T-helper 1 cell treated with Interleukin-12 subunit alpha and Interleukin-12 subunit beta and Interleukin-4 antibody, amounts not matched to agents 30 ng/mL and 1 ng/mL, for 36 hours (primary cell): ENCODE results near the gene RIPOR2. TPM values are rescaled to one million over a fixed set of nuclear protein-coding genes. Genes with fewer than 3 reads are reported as not detected.

Source experiments
- intact Hi-C: fragments of 100-400 bp; cut with micrococcal nuclease; formaldehyde crosslinking; loops from one replicate; pipeline ENCODE4 v1.15.1; 2024
- total RNA-seq: library from RNA; stranded (reverse); gene quantifications from 2 replicates; pipeline ENCODE4 v1.2.3, GENCODE V29; 2022

The RIPOR2 gene, protein sequence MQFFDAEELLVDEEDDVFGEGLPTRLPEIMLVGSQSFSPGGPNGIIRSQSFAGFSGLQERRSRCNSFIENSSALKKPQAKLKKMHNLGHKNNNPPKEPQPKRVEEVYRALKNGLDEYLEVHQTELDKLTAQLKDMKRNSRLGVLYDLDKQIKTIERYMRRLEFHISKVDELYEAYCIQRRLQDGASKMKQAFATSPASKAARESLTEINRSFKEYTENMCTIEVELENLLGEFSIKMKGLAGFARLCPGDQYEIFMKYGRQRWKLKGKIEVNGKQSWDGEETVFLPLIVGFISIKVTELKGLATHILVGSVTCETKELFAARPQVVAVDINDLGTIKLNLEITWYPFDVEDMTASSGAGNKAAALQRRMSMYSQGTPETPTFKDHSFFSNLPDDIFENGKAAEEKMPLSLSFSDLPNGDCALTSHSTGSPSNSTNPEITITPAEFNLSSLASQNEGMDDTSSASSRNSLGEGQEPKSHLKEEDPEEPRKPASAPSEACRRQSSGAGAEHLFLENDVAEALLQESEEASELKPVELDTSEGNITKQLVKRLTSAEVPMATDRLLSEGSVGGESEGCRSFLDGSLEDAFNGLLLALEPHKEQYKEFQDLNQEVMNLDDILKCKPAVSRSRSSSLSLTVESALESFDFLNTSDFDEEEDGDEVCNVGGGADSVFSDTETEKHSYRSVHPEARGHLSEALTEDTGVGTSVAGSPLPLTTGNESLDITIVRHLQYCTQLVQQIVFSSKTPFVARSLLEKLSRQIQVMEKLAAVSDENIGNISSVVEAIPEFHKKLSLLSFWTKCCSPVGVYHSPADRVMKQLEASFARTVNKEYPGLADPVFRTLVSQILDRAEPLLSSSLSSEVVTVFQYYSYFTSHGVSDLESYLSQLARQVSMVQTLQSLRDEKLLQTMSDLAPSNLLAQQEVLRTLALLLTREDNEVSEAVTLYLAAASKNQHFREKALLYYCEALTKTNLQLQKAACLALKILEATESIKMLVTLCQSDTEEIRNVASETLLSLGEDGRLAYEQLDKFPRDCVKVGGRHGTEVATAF
- total RNA-seq, result 214 and 216 TPM in 2 replicates

DNA sequence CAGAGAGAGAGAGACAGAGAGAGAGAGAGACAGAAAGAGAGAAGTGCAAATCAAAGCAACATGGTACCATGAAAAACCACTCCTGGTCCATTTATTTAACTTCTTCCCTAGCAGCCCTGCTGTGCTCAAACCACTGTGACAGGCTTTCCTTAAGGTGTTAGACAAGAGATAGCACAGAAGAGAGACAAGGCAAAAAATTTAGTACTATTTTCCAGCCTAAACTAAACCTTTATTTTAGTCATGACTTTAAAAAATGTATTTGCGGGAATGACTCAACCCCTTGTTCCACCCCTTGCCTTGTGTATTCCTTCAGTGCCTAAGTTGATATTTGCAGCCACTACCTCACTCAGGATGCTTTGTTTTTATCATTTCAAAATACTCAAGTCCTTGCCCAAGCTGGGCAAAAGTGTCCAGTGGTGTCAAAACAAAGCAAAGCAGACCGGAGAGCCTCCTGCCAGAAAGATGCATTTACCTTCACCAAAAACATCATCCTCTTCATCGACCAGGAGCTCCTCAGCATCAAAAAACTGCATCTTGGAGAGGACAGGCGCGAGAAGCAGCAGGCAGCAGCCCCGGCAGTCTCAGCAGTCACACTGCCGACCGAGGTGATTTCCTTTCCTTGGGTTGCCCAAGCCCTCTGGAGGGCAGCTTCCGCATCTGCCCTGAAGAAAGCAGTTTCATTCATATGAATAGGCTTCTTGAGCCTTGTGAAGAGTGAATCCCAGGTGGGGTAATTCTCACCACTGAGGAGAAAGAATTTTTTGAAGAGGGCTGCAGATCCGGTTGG lies at the start of gene RIPOR2:
Gene RIPOR2, minus strand, starts transcription at position 595 of the 787 bp plus-strand sequence. Its CDS starts 62 bp downstream, at position 533.
- intact Hi-C loops, result loop anchor here (1.0 to 2.0 kb wide), 12 partner anchors 7 to 203 kb away; no protein-coding TSS in a partner anchor

DNA sequence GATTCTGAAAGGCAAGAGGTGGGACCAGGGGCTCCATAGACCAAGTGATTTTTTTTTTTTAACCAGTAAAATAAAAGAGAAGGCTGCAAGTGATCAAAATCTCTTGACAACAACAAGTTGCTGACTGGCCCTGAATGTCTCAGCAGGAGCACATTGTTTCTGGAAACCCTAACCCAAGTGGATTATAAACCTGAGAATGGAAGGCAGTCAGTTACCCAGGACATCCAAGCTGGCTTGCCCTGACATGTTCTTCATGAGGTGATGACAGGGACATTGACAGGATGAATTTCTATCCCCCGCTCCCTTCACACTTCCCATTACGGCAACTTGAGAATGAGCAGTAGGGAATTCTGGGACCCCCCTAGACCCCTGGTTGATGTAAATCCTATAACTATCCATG lies 49.6 kb upstream of the RIPOR2 start:
- intact Hi-C loops, result no loop called here

DNA sequence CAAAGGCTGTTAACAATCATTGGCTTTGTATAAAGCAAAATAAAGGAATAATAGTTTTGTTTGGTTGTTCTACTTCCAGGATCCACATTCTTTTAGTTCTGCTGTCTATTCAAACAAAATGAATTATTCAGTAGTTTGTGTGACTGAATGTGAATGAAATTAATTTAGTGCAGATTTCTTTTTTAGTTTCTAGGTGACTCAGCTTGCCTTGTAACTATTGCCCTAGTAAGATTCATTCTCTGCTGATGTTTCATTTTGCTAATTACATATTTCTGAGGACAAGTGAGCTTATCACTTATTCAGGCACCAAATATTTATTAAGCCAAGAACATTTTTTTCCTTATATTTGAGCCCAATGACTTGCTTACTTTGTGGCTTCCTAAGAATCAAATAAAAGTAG lies 46.5 kb upstream of the RIPOR2 start:
- intact Hi-C loops, result no loop called here

DNA sequence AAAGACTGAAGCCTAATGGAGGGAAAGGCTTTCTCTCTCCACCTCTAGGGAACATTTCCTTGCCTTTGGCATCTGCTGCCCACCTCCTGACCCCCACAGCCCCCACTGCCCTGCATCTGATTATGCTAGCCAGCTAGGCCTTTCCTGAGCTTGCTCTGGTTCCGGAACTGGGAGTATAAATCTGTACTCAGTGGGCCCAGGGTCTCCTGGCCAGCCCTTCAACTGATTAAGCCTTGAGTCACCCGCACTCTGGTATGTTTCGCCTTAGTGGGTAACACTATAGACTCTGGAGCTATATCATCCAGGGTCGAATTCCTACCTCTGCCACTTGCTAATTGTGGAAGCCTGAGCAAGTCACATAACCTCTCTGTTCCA lies 45.6 kb upstream of the RIPOR2 start:
- intact Hi-C loops, result no loop called here

DNA sequence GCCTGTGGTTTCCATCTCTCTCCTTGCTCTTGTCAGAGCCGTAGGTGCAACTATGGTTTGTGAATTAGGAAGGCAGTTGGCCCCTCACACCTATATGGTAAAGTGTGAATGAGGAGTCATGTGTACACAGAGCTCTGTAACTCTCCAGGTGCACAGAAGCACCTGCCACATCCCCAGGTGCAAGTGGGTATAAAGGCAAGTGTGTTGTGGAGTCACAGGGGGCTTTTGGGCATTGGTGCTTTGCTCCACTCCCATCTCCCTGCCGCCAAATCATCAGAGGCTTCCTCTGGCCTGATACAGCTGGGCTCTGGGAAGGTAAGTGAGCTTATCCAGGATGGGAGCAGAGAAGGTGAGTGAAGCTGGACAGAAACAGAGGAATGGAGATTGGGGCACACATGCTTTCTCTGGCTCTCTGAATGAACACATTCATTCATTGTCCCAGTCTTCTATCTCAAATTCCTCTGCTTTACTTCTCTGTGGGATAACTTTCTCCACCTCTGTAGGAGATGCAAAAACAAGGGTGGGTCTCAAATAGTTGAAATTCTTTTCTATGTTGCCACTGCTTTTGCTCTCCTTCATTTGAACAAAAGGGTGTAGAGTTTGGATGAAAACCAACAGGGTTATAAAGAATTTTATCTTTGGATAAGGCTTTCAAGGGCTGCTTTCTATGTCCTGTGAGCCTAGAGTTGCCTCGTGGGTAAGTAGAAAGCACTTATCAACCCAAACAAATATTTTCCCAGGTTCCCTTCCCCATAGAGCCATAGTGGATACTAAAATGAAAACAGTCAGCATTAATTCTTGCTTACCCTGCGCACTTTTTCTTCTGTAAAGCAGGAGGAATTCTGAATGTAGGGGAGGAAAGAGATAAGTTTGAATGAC lies 45.0 kb upstream of the RIPOR2 start:
- intact Hi-C loops, result no loop called here

DNA sequence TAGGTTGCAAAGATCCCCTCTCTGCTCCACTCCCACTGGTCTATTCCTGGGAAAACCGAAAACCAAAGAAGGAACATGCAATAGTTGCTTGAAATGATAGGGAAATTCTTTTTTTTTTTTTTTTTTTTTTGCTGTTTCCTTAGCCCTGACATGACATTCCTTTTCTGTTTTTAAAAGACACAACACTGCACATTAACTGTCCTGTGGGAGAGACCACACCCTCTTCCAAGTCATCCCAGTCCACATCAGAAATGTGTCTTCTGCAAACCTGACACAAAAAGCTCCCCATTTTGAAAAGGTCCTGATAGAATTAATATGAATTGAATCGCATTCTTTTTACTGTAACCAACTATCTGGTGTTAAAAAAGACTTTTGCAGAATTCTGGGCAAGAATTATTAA lies 43.4 kb upstream of the RIPOR2 start:
- intact Hi-C loops, result no loop called here

DNA sequence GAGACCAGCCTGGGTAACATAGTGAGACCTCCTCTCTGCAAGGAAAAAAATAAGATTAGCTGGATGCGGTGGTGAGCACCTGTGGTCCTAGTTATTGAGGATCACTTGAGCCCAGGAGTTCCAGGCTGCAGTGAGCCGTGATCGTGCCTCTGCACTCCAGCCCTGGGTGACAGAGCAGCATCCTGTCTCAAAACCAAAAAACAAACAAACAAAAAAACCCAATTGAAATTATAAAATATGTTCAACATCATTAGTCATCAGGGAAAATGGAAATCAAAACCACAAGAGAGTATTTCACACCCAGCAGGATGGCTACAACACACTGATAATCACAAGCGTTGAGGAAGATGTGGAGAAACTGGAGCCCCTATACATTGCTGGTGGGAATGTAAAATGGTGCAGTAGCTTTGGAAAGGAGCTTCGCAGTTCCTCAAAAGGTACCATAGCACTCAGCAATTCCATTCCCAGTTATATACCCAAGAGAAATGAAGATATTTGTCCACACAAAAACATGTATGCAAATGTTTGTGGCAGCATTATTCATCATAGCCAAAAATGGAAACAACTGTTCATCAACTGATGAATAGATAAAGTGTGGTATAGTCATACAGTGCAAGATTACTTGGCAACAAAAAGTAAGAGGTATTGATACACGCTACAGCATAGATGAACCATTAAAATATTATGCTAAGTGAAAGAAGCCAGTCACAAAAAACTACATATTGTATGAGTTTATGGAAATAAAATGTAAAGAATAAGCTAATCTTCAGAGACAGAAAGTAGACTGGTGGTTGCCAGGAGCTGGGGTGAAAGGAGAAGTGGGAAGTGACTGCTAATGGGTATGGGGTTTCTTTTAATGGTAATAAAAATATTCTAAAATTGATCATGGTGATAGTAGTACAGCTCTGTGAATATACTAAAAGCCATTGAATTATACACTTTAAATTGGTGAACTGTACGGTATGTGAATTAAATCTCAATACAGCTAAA lies 38.7 kb upstream of the RIPOR2 start:
- intact Hi-C loops, result loop anchor here (1.0 to 2.0 kb wide), 6 partner anchors 14 to 118 kb away; no protein-coding TSS in a partner anchor

DNA sequence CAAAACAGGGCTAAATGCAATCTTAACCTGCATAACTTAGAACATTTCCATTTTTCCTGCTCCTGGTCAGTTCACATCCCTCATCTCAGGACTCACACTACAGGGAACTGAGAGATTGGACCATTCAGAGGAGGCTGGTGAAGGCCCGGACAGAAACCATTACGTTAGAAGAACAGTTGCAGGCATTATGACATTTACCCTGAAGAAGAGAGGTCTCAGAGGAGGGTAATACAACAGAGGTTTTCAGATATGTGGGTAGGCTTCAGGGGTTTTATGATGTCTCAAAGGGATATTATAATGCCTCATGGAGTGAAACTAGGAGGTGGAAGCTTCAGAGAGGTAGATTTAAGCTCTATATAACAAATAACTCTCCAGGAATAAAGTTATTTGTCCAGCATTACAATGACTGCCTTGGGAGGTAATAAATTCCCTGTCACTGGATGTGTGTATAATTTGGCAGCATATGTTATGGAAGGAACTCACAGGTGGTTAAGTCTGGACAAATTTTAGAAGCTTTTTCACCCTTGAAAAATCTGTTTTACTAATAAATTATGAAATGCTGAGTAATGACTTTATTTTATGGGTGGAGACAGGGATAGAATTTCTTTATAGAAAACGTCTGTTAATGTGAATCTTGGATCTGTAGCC lies 36.7 kb upstream of the RIPOR2 start:
- intact Hi-C loops, result no loop called here

DNA sequence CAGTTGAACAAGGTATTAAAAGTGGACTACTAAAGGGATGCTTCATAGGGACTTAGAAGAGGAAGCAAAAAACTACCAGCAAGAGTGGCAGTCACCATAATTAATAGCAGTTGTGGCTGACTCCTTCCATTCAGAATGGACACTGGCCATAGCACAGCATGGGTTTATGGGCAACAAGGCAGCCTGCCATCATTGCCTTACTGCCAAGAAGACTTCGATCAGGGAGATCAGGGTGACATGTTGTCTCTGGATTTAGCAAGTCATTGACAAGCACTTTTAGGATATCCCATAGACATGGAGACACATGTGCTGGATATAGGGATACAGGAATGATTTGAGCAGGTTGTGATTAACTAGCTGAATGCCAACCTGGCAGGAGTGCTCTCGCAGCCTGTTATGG lies 35.3 kb upstream of the RIPOR2 start:
- intact Hi-C loops, result no loop called here

DNA sequence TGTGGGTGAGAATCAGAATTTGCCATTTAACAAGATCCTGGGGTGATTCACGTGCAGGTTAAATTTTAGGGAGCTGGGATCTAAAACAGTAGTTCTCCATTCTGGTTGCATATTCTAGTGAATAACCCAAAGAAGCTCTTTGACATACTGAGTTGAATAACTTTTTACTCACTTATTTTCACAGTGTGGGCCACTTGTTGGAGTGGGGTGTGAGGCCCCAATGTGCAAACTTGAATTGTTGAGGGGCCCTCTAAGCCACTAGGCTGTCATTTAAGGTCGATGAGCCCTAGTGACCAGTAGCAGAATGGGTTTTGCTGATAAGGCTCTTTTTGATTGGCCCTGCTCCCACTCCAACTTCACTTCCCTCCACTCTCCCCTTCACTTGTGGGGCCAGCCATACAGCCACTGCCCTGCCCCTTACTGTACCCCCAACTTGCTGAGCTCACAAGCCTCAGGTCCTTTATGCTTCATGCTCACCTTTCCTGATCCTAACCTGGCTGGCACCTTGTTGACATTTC lies 33.6 kb upstream of the RIPOR2 start:
- intact Hi-C loops, result no loop called here

DNA sequence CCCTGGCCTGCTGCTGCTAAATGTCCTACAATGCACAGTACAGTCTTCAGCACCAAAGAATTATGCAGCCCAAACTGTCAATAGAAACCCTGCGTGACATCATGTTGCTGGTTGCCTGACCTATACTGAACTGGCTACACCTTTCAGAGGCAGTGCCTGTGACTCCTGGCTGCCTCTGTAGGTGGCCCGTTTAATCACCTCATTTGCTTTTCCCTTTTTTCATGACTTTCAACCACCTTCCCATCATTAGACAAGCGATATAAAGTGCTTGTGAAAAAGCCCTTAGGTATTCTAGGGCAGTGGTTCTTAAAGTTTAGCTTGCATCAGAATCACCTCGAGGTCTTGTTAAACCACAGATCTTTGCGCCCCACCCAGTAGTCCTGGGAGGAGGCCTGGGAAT lies 33.0 kb upstream of the RIPOR2 start:
- intact Hi-C loops, result no loop called here

DNA sequence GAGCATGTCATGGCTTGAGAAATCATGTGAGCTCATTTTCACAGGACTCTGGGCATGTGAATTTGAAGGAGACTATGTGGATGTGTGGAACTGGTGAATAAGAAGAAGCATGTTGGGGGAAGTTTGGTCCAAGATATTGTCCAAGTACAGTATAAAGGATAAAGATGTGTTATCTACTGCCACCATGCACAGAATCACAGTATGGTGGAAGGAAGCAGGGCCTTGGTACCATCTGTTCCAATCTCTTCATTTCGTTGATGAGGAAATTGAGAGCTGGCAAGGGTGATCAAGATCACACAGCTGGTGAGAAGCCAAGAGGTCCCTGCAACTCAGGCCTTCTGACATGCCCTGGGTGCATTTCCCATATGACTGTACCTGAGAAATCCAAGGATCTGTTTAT lies 31.5 kb upstream of the RIPOR2 start:
- intact Hi-C loops, result no loop called here

DNA sequence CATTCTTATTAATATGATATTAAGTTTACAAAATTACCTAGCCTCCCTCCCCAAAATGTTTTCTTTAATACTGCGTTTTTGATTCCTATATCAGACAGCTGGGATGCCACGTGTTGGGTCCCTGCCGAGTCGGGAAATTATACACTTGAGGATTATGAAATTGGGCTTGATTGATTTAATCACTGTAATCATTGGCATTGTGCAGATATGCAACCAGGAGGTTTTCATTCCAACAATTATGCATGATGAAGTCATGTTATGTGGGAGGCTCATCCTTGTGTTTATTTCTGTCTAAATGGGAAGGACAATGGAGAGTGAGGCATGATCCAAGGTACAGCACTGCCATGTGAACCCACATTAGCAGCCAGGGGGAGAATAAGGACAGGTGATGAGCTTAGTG lies 30.6 kb upstream of the RIPOR2 start:
- intact Hi-C loops, result no loop called here

DNA sequence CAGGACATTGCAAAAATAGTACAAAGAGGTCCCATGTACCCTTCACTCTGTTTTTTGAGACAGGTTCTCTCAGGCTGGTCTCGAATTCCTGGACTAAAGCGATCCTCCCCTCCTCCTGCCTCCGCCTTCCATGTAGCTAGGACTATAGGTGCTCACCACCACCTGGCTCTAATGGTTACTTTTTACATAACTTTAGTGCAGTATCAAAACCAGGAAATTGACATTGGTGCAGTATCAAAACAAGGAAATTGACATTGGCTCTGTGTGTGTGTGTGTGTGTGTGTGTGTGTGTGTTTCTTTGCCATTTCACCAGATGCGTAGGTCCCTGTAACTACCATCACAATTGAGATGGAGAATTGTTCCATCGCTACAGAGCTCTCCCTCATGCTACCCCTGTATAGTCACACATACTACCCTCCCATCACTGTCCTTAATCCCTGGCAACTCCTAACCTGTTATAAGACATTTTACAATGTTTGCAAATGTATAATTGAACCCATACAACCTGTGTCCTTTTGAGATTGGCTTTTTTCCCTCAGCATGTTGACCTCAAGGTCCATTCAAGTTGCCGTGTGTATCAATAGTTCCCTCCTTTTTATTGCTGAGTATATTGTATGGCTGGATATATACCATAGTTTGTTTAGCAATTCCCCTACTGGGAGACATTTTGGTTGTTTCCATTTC lies 28.3 kb upstream of the RIPOR2 start:
- intact Hi-C loops, result no loop called here

DNA sequence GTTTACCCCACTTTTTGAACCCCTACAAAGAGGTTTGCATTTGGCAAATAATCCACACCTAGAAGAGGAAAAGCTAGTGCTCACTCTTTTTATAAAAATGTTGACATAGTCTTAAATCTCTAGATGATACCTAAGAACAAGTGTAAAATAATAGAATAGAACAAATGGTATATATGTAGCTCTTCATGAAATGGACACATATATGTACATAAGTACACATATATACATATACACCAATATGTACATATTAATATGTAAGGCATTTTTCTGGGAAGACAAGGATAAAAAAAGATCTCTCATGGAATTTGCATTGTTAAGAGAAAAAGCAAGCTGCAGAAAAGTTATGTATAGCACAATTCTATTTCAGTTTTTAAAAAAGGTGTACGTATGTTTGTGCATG lies 27.6 kb upstream of the RIPOR2 start:
- intact Hi-C loops, result no loop called here

DNA sequence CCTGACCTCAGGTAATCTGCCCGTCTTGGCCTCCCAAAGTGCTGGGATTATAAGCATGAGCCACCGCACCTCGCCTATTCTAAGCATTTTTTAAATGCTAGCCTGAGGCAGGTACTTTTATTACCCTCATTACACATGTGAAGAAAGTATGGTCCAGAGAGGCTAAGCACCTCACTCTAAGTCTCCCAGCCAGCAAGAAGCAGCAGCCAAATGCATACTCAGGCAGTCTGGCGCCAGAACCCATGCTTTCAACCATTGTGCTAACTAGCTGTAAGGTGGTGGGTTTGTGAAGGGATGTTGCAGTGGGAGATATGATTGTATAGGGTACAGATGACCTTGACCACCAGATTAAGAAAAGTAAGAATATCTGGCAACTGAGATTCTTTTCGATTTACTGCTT lies 26.1 kb upstream of the RIPOR2 start:
- intact Hi-C loops, result loop anchor here (2.0 kb wide), 1 partner anchor 13 kb away; no protein-coding TSS in a partner anchor

DNA sequence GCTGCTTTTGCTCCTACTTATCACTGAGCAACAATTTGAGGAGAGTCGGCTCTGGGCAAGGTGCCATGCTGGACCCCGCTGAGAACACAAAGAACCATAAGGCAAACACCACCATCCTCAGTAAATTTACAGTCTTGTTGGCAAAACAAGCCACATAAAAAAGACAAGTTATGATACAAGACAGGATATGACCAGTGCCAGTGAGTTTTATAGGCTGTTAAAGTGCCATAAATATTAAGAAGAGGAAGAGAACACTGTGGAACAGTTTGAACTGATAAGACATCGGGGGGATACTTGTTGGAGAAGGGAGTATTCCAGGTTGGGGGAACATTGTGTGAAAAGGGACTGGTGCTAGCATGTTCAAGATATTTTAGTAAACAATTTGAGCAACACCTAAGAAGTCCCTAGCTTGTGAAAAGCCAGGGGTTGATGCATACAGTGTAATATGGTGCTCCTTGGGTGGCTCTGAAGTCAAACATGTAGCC lies 25.3 kb upstream of the RIPOR2 start:
- intact Hi-C loops, result loop anchor here (2.0 kb wide), 1 partner anchor 14 kb away; no protein-coding TSS in a partner anchor
